ENCODE data around the gene TK2.

The TK2 gene

GRCh38 chr16:66462912-66463311 lies 87.0 kb downstream of the TK2 start:
- no peak for FAIRE-seq

DNA sequence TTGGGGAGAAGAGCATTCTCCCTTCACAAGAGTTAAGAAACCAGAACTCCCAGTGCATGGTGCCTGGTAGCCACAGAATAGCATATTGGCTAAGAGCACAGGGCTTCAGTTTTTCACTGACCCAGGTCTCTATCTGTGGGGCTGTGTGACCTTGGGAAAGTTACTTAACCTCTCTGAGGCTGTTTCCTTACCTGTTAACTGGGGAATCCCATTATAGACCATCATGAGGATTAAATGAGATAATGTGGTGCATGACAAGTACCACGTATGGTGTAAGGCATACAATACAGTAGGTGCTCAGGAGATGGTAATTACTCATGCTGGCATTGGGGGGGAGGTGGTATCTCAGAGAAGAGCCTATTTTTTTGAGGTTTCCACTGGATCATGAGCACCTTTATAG lies 89.2 kb downstream of the TK2 start:
- FAIRE-seq, result no peak

DNA sequence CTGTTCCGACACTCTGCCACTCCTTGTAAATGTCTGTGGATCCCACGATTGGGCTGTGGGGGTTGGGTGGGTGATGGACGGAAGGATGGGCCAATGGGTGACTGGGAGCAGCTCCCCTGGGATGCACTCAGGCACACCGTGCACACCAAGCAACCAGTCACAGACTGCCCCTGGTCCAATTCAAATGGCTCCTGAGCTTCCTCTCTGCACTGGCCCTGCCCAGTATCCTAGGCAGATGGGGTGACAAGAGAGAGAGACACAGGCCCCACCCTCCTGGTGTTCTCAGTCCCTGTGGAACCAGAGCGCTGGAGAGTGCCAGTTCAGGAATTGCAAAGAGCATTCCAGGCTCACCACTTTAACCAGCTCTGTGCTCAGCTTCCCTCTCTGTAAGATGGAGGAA lies 90.0 kb downstream of the TK2 start:
- FAIRE-seq, result no peak

DNA sequence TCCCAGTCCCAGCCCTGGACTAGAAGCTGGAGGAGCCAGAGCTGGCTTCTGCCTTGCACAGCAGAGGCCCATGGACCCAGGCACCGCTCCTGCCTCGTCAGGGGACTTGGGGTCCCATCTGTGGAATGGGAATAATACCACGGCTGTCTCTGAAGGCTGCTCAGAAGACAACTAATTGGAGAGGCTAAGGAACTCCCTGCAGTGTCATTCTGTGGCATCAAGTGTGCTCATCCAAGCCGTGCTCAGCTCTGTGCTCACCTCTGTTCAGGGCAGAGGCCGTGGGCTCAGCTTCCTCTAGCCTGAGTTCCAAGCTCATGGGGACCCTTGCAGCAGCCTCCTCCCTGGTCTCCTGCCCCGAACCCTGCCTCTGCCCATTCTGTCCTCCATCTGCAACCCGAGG lies 91.1 kb downstream of the TK2 start:
- FAIRE-seq, result no peak

DNA sequence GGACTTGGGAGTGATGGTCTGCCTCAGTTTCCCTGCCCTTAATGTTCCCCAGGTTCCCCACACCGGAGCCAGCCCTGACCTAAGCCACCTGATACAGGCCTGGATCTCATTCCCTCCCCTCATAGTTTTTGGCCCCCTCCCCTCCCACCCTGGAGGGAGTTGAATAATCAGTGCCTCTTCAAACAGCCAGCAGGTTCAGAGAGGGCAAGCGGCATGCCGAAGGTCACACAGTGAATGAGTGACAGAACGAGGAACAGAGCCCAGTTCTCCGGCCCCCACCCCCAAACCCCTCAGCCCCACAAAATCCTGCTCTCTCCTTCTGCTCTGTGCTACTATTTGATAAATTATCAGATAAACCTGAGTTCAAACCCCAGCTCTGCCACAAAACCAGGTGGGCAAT lies 91.6 kb downstream of the TK2 start:
- no peak for FAIRE-seq
